Neuron (in vitro differentiated cells): Measurements from ENCODE around the gene MALAT1.
"Not testable (repeated sequence)": the region's sequence is repeated elsewhere in the genome, so short reads cannot be mapped to it uniquely, and the experiment has no call there.

Experiments used
- H2AFZ ChIP-seq: one replicate; pipeline ENCODE4 v1.6.1; 2013; ENCODE audit warnings: low read depth, mild to moderate bottlenecking, inconsistent platforms, low read length, moderate library complexity
- H3K27me3 ChIP-seq: one replicate; pipeline ENCODE4 v1.6.1; 2013; ENCODE audit warnings: low read length; ENCODE audit not compliant: insufficient read depth
- H3K36me3 ChIP-seq: one replicate; pipeline ENCODE4 v1.6.1; 2013; ENCODE audit warnings: low read length; ENCODE audit not compliant: insufficient read depth
- H3K4me1 ChIP-seq: one replicate; pipeline ENCODE4 v1.6.1; 2013; ENCODE audit warnings: low read length; ENCODE audit not compliant: insufficient read depth
- H3K4me3 ChIP-seq: 2 replicates; pipeline ENCODE4 v1.5.1; 2013; ENCODE audit warnings: mild to moderate bottlenecking, low read length, moderate library complexity
- H3K9me3 ChIP-seq: one replicate; pipeline ENCODE4 v1.6.1; 2013; ENCODE audit warnings: low read length

MALAT1 gene

DNA sequence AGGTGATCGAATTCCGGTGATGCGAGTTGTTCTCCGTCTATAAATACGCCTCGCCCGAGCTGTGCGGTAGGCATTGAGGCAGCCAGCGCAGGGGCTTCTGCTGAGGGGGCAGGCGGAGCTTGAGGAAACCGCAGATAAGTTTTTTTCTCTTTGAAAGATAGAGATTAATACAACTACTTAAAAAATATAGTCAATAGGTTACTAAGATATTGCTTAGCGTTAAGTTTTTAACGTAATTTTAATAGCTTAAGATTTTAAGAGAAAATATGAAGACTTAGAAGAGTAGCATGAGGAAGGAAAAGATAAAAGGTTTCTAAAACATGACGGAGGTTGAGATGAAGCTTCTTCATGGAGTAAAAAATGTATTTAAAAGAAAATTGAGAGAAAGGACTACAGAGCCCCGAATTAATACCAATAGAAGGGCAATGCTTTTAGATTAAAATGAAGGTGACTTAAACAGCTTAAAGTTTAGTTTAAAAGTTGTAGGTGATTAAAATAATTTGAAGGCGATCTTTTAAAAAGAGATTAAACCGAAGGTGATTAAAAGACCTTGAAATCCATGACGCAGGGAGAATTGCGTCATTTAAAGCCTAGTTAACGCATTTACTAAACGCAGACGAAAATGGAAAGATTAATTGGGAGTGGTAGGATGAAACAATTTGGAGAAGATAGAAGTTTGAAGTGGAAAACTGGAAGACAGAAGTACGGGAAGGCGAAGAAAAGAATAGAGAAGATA, at the start of gene MALAT1:
Gene MALAT1, plus strand, starts transcription at position 69 of the 736 bp plus-strand sequence.
- peaks cover 31% of the 10 kb centered on the region for H3K36me3 ChIP-seq
- H3K4me1 ChIP-seq = peaks cover 13% of the 10 kb centered on the region
- peak within 1 kb of the TSS; percentile 80 for H3K4me3 ChIP-seq
- no peaks in the 10 kb centered on the region for H3K9me3 ChIP-seq
- H2AFZ ChIP-seq = no peak within 1 kb of the TSS
- H3K27me3 ChIP-seq = no peaks in the 10 kb centered on the region

DNA sequence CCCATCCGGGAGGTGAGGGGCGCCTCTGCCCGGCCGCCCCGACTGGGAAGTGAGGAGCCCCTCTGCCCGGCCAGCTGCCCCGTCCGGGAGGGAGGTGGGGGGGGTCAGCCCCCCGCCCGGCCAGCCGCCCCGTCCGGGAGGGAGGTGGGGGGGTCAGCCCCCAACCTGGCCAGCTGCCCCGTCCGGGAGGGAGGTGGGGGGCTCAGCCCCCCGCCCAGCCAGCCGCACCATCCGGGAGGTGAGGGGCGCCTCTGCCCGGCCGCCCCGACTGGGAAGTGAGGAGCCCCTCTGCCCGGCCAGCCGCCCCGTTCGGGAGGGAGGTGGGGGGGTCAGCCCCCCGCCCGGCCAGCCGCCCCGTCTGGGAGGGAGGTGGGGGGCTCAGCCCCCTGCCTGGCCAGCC, 47.5 kb upstream of the MALAT1 start:
- not testable (repeated sequence) for H2AFZ ChIP-seq, H3K4me1 ChIP-seq, H3K27me3 ChIP-seq, H3K36me3 ChIP-seq, H3K4me3 ChIP-seq, H3K9me3 ChIP-seq

DNA sequence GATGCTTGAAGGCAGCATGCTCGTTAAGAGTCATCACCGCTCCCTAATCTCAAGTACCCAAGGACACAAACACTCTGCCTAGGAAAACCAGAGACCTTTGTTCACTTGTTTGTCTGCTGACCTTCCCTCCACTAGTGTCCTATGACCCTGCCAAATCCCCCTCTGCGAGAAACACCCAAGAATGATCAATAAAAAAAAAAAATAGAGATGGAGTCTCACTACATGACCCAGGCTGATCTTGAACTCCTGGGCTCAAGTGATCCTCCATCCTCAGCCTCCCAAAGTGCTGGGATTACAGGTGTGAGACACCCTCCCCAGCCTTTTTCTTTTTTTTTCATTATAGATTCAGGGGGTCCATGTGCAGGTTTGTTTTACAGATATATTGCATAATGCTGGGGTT, 46.6 kb upstream of the MALAT1 start:
- not testable (repeated sequence) for H2AFZ ChIP-seq, H3K27me3 ChIP-seq, H3K4me1 ChIP-seq, H3K9me3 ChIP-seq, H3K36me3 ChIP-seq, H3K4me3 ChIP-seq

DNA sequence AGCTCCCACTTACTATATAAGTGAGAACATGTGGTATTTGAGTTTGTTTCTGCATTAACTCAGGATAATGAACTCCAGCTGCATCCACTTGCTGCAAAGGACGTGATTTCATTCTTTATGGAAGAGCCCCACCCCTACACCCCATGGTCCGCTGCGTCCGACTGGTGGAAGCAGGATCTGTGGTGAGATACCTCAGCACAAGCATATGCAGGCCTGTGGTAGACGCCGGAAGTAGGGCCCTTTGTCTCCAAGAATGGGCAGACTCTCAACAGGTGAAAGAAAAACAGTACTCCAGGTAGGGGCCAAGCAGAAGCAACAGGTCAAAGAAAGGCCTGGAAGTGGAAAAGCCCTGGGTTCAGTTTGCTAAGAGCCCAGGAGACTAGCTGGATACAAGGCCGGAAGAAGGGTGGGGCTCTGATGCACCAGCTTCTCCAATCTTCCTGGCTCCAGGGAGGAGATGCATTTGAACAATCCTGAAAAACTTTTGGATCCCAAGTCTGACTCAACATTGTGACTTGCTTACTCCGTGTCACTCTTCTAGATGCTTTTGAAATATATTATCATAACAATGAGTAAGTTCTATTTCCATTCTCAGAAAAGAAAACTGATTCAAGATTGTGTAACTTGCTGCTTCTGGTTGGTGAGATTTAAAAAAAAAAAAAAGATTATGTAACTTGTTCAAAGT, 45.9 kb upstream of the MALAT1 start:
- peaks cover 8% of the 10 kb centered on the region for H3K9me3 ChIP-seq
- H3K4me1 ChIP-seq = no peaks in the 10 kb centered on the region
- H3K4me3 ChIP-seq = no peak overlapping the region
- H3K36me3 ChIP-seq = peaks cover 6% of the 10 kb centered on the region
- no peak overlapping the region for H2AFZ ChIP-seq
- no peaks in the 10 kb centered on the region for H3K27me3 ChIP-seq

DNA sequence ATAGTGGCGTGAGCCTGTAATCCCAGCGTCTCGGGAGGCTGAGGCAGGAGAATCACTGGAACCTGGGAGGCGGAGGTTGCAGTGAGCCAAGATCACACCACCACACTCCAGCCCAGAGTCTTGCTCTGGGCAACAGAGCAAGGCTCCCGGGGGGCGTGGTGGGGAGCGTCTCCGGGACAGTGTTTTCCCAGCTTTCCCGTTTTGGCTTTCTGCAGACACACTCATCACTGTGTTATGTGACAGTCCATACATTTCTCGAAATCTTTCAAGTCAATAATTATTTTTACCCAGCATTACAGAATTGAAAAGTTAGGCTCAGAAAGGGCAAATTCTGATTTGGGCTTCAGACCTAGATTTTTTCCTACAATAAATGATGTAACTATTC, 44.5 kb upstream of the MALAT1 start:
- Histone ChIP-seq H3K4me3 (no peak overlapping the region), H3K27me3 (no peaks in the 10 kb centered on the region), H2AFZ (no peak overlapping the region), H3K9me3 (peaks cover 8% of the 10 kb centered on the region), H3K36me3 (peaks cover 6% of the 10 kb centered on the region), H3K4me1 (no peaks in the 10 kb centered on the region)

DNA sequence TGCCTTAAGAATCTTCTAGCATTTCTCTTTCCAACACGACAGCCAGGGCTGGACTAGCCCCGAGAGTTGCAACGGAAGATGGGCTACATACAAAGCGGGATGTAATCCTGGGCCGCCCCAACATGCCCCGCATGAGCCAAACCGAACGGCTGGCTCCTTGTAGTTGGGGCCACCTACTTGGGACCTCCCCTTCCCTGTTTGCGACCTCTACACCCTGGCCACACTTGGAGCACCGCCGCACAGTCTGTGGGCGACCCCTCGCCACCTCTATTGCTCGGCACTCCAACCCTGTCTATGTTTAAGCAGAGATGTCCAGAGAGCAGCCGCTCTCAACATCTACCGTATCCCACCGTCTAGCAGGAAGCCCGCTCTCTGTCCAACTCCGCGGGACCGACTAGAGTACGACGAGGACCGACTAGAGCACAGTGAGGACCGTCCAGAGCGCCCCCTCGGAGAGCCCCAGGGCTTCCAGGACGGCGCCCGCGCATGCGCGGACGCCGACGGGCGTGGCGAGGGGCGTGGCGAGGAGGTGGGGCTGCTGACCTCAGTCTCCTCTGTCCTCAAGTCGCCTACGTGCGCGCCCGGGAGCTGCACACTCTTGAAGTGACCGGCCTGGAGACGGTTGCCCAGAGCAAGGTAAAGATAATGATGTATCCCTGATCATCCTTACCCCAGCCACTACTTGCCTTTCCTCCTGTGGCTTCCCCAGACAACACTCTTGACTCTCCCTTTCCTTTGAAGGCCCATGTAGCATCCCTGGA, 44.0 kb upstream of the MALAT1 start:
- Histone ChIP-seq H3K9me3 (peaks cover 8% of the 10 kb centered on the region), H3K4me1 (no peaks in the 10 kb centered on the region), H3K36me3 (peaks cover 6% of the 10 kb centered on the region), H3K27me3 (no peaks in the 10 kb centered on the region), H3K4me3 (no peak overlapping the region), H2AFZ (no peak overlapping the region)

DNA sequence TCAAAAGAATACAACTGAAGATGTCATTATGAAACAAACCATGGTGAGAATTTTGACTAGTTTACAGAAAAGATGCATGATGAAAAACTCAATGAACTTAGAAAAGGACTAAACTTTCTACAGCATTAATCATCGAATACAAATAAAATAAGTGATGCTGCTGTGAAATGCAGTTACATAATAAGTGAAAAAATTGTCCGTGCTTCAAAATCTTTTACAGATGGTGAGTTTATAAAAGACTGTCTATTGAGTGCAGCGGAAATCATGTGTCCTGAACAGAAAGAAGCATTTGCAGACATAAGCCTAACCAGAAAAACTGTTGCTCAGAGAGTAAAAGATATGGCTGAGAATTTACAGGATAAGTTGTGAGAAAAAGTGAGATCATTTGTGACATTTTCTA, 42.4 kb upstream of the MALAT1 start:
- Histone ChIP-seq H3K4me3 (no peak overlapping the region), H3K36me3 (peaks cover 6% of the 10 kb centered on the region), H3K4me1 (no peaks in the 10 kb centered on the region), H2AFZ (no peak overlapping the region), H3K27me3 (no peaks in the 10 kb centered on the region), H3K9me3 (peaks cover 4% of the 10 kb centered on the region)

DNA sequence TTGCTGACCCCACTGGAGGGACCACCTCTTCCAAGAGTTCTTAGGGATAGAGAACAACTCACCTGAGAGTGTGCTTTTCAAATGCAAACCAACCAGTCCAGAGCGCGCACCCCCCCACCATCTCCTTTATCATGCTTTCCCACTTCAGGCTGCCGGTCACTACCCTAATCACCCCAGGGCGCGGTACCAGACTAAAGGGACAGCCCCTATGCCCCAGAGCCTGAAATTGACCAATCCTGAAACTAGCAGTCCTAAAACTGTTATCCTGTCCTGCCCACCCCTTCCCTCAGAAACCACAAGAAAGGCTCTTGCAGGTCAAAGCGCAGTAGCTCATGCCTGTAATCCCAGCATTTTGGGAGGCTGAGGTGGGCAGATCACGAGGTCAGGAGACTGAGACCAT, 39.3 kb upstream of the MALAT1 start:
- no peak overlapping the region for H3K4me3 ChIP-seq
- no peaks in the 10 kb centered on the region for H3K27me3 ChIP-seq

DNA sequence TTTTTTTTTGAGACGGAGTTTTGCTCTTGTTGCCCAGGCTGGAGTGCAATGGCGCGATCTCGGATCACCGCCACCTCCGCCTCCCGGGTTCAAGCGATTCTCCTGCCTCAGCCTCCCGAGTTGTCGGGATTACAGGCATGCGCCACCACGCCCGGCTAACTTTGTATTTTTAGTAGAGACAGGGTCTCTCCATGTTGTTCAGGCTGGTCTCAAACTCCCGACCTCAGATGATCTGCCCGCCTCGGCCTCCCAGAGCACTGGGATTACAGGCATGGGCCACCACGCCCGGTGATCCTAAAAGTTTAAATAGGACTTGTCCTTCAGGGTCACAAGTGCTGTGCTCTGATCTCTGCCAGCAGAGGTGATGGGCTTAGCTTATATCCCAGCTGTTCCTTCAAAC, 33.4 kb upstream of the MALAT1 start:
- H3K9me3 ChIP-seq, H3K4me3 ChIP-seq, H2AFZ ChIP-seq, H3K27me3 ChIP-seq, H3K4me1 ChIP-seq, H3K36me3 ChIP-seq: not testable (repeated sequence)

More for the DNA sequence above, 39.3 kb upstream of the MALAT1 start:
- peaks cover 4% of the 10 kb centered on the region for H3K9me3 ChIP-seq
- H2AFZ ChIP-seq = no peak overlapping the region
- H3K36me3 ChIP-seq = no peaks in the 10 kb centered on the region
- H3K4me1 ChIP-seq = no peaks in the 10 kb centered on the region

DNA sequence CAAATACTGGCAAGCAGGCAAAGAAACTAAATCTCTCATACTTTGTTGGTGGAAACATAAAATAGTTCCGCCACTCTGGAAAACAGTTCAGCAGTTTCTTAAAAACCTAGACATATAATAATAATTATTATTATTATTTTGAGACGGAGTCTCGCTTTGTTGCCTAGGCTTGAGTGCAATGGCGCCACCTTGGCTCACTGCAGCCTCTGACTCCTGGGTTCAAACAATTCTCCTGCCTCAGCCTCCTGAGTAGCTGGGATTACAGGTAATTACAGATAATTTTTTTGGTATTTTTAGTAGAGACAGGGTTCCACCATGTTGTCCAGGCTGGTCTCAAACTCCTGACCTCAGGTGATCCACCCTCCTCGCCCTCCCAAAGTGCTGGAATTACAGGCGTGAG, 31.5 kb upstream of the MALAT1 start:
- not testable (repeated sequence) for H2AFZ ChIP-seq, H3K4me3 ChIP-seq, H3K27me3 ChIP-seq, H3K36me3 ChIP-seq, H3K4me1 ChIP-seq, H3K9me3 ChIP-seq

DNA sequence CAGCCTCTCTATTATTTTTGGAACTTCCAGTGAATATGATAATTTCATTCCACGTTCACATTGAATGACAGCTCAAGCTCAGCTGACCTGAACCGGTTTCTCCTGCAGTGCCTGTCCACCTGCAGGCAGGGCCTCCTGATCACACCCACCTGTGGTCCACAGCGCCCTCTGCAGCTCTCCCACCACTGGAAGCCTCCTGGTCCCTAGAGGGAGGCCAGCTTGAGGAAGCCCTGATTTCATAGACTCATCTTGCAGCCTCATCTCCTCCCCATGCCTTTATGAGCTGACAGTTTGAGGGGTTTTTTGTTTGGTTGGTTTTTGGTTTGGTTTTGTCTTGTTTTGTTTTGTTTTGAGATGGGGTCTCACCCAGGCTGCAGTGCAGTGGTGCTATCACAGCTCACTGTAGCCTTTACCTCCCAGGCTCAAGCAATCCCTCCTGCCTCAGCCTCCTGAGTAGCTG, 29.9 kb upstream of the MALAT1 start:
- no peaks in the 10 kb centered on the region for H3K36me3 ChIP-seq
- H3K4me1 ChIP-seq = peaks cover 9% of the 10 kb centered on the region
- no peak overlapping the region for H2AFZ ChIP-seq
- H3K4me3 ChIP-seq = no peak overlapping the region
- H3K9me3 ChIP-seq = no peaks in the 10 kb centered on the region
- no peaks in the 10 kb centered on the region for H3K27me3 ChIP-seq

DNA sequence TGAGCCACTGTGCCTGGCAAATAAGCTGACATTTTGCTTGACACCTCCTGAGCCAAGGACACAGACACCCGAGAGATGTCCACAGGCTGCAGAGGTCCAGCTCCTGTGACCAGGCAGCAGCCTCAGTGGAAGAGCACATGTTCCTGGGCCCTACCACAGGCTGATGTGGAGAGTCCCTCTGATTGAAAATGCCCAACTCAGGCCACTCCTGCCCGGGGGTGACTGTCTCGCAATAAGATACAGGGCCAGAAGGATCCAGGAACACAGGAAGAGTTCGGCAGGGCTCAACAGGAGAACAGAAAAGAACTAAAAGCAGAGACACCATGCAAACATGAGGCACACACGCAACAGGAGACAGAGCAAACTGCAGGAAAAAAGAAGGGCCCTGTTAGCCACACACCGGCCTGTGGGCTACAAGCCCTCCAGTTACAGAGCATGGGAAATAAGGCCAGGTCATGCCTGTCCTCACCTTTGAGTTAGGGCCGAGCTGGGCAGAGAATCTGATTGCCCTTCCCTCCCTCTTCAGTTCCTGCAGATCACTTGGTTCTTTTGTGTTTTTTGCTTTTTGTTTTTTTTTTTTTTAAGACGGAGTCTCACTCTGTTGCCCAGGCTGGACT, 28.3 kb upstream of the MALAT1 start:
- H3K9me3 ChIP-seq = no peaks in the 10 kb centered on the region
- no peak overlapping the region for H3K4me3 ChIP-seq
- H3K27me3 ChIP-seq = no peaks in the 10 kb centered on the region
- peaks cover 9% of the 10 kb centered on the region for H3K4me1 ChIP-seq
- no peaks in the 10 kb centered on the region for H3K36me3 ChIP-seq
- H2AFZ ChIP-seq = no peak overlapping the region

DNA sequence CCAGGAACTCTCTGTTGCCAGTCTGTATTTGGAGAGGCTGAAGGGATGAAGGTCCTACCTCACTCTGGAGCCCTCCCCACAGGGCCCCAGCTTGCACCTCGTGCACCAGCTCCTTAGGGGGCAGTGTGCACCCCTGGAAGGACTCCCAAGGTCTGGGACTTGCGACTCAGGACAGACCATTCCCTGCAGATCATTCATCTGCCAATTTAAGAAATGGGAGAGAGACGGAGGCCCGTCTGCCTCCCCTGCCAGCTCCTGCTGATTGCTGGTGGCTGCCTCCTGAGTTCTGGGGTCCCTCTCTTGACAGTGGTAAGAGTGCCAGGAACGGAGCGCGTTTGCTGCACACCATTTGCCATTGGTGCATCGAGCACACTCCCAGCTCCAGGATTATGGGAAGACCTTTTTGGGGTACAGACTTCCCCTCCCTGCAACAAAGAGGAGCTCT, 27.4 kb upstream of the MALAT1 start:
- H3K36me3 ChIP-seq = no peaks in the 10 kb centered on the region
- H3K4me1 ChIP-seq = peaks cover 13% of the 10 kb centered on the region
- H3K27me3 ChIP-seq = no peaks in the 10 kb centered on the region
- H3K9me3 ChIP-seq = no peaks in the 10 kb centered on the region
- no peak overlapping the region for H2AFZ ChIP-seq
- H3K4me3 ChIP-seq = no peak overlapping the region
